OCI-LY1 (cell line): ENCODE measurements around the gene PRIM1.
"Not testable (repeated sequence)": the region's sequence is repeated elsewhere in the genome, so short reads cannot be mapped to it uniquely, and the experiment has no call there.

ENCODE experiments used
- H2AFZ ChIP-seq: fragments of 200-600 bp; sonication (generic), shearing (Covaris generic); 2 replicates; pipeline ENCODE4 v1.6.0; 2014; ENCODE audit warnings: antibody characterized with exemption, mild to moderate bottlenecking, low read length
- H3F3A ChIP-seq: fragments of 200-600 bp; sonication (generic), shearing (Covaris generic); 2 replicates; pipeline ENCODE4 v1.6.0; 2014; ENCODE audit warnings: mild to moderate bottlenecking, antibody characterized with exemption, low read length, moderate library complexity; ENCODE audit not compliant: insufficient read depth
- H3K27ac ChIP-seq: fragments of 200-600 bp; sonication (generic); 2 replicates; pipeline ENCODE4 v1.5.1; 2014; ENCODE audit warnings: low read length, mixed run types, mild to moderate bottlenecking, low read depth; ENCODE audit not compliant: poor library complexity, severe bottlenecking
- H3K27me3 ChIP-seq: fragments of 200-600 bp; sonication (generic); 2 replicates; pipeline ENCODE4 v1.6.0; 2014; ENCODE audit warnings: antibody characterized with exemption, mild to moderate bottlenecking, low read length, moderate library complexity; ENCODE audit not compliant: insufficient read depth
- H3K36me3 ChIP-seq: fragments of 200-600 bp; sonication (generic); 2 replicates; pipeline ENCODE4 v1.6.1; 2014; ENCODE audit warnings: mild to moderate bottlenecking, antibody characterized with exemption, low read length, moderate library complexity, mixed read lengths; ENCODE audit not compliant: insufficient read depth
- H3K4me1 ChIP-seq: fragments of 200-600 bp; sonication (generic); 2 replicates; pipeline ENCODE4 v1.5.1; 2014; ENCODE audit warnings: mild to moderate bottlenecking, low read length, moderate library complexity; ENCODE audit not compliant: insufficient read depth, severe bottlenecking
- H3K4me2 ChIP-seq: fragments of 200-600 bp; sonication (generic), shearing (Covaris generic); 2 replicates; pipeline ENCODE4 v1.6.1; 2014; ENCODE audit warnings: low read length
- H3K4me3 ChIP-seq: fragments of 200-600 bp; sonication (generic); 2 replicates; pipeline ENCODE4 v1.5.1; 2014; ENCODE audit warnings: low read length, low read depth, mild to moderate bottlenecking, mixed read lengths; ENCODE audit not compliant: poor library complexity, severe bottlenecking
- H3K79me2 ChIP-seq: fragments of 200-600 bp; shearing (Covaris generic); 2 replicates; pipeline ENCODE4 v1.6.1; 2016; ENCODE audit warnings: mixed run types, low read length, mixed read lengths; ENCODE audit not compliant: insufficient read depth
- H3K9ac ChIP-seq: fragments of 200-600 bp; sonication (generic), shearing (Covaris generic); 2 replicates; pipeline ENCODE4 v1.6.1; 2014; ENCODE audit warnings: mild to moderate bottlenecking, low read length, mixed read lengths
- H3K9me2 ChIP-seq: fragments of 200-600 bp; sonication (generic), shearing (Covaris generic); 2 replicates; pipeline ENCODE4 v1.6.1; 2014; ENCODE audit warnings: low read depth, mild to moderate bottlenecking, low read length, mixed read lengths
- H3K9me3 ChIP-seq: fragments of 200-600 bp; shearing (Covaris generic); 2 replicates; pipeline ENCODE4 v1.6.1; 2014; ENCODE audit warnings: low read length, mixed read lengths
- H4K20me1 ChIP-seq: fragments of 200-600 bp; sonication (generic), shearing (Covaris generic); 2 replicates; pipeline ENCODE4 v1.6.0; 2016; ENCODE audit warnings: mild to moderate bottlenecking, low read length; ENCODE audit not compliant: insufficient read depth
- CTCF ChIP-seq: fragments of 200-600 bp; sonication (generic), shearing (Covaris generic); IDR thresholded peaks from 2 replicates; pipeline ENCODE4 v1.5.1; 2017; ENCODE audit warnings: mild to moderate bottlenecking, antibody characterized with exemption, low read length, moderate library complexity, mixed read lengths
- EZH2 ChIP-seq: fragments of 200-600 bp; sonication (generic), shearing (Covaris generic); IDR thresholded peaks from 2 replicates; pipeline ENCODE4 v1.8.0; 2017; ENCODE audit warnings: borderline replicate concordance, mixed run types, mild to moderate bottlenecking, antibody characterized with exemption, low read length, moderate library complexity, mixed read lengths

PRIM1 gene

DNA sequence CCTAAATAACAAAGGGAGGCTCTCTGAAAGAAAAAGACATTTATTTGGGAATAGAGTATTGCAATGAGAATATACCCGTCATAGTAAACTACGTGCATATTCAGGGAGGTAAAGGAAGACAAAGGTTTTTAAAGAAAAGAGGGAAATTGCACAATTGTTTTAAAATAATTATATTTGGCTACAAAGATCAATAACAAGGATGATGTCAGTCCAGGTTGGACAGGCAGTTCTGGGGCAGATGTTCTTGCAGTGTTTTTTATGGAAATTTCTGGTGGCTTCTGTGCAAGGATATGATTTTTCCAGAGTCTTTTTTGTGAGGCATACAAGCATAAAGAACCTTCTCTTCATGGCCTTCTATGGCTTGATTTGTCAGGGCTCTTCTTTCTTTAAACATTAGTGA lies 40.6 kb upstream of the PRIM1 start:
- H3K4me3 ChIP-seq = no peak overlapping the region
- H3K27ac ChIP-seq = no peak overlapping the region
- H3K9me3 ChIP-seq = no peaks in the 10 kb centered on the region
- no peak overlapping the region for H2AFZ ChIP-seq
- H3K36me3 ChIP-seq = no peaks in the 10 kb centered on the region
- no peaks in the 10 kb centered on the region for H4K20me1 ChIP-seq
- no peaks in the 10 kb centered on the region for H3F3A ChIP-seq
- H3K9me2 ChIP-seq = no peaks in the 10 kb centered on the region
- no peaks in the 10 kb centered on the region for H3K4me1 ChIP-seq
- no peak overlapping the region for H3K4me2 ChIP-seq
- TF ChIP-seq EZH2 (no peak), CTCF (no peak)
- H3K9ac ChIP-seq = no peak overlapping the region
- H3K79me2 ChIP-seq = no peaks in the 10 kb centered on the region
- H3K27me3 ChIP-seq = no peaks in the 10 kb centered on the region

DNA sequence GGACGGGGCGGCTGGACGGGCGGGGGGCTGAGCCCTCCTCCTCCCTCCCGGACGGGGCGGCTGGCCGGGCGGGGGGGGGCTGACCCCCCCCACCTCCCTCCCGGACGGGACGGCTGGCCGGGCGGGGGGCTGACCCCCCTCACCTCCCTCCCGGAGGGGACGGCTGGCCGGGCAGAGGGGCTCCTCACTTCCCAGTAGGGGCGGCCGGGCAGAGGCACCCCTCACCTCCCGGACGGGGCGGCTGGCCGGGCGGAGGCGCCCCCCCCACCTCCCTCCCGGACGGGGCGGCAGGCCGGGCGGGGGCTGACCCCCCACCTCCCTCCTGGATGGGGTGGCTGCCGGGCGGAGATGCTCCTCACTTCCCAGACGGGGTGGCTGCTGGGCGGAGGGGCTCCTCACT lies 37.3 kb upstream of the PRIM1 start:
- H3K36me3 ChIP-seq, H3K27me3 ChIP-seq, H3K9ac ChIP-seq, H2AFZ ChIP-seq, H3K4me2 ChIP-seq, H3K27ac ChIP-seq, H3K79me2 ChIP-seq, H4K20me1 ChIP-seq, H3K4me3 ChIP-seq, H3F3A ChIP-seq, H3K4me1 ChIP-seq, H3K9me3 ChIP-seq, H3K9me2 ChIP-seq: not testable (repeated sequence)

DNA sequence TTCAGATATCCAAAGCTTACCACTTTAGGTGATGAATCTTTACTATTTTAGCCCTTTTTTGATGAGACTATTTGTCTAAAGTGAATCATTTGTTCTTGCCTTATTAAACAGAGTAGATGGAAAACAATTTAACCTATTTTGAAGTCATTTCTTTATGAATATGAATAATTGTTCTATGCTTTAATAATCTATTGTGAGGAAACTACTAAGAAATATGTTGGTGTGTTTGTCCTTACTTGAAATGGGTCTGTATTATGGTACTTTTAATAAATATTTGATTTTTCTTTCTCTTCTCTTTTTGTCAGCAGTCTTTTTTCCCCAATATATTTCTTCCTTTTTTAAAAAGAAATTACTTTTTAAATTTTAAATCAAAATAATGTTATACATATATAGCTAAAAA lies 35.4 kb upstream of the PRIM1 start:
- H3K27ac ChIP-seq = no peak overlapping the region
- no peaks in the 10 kb centered on the region for H3K9me3 ChIP-seq
- no peak overlapping the region for H3K9ac ChIP-seq
- TF ChIP-seq CTCF (no peak), EZH2 (no peak)
- no peak overlapping the region for H3K4me2 ChIP-seq
- H3K4me1 ChIP-seq = no peaks in the 10 kb centered on the region
- H4K20me1 ChIP-seq = no peaks in the 10 kb centered on the region
- H3K9me2 ChIP-seq = no peaks in the 10 kb centered on the region
- H2AFZ ChIP-seq = no peak overlapping the region
- no peaks in the 10 kb centered on the region for H3K36me3 ChIP-seq
- no peaks in the 10 kb centered on the region for H3K79me2 ChIP-seq
- H3K4me3 ChIP-seq = no peak overlapping the region
- H3F3A ChIP-seq = no peaks in the 10 kb centered on the region
- no peaks in the 10 kb centered on the region for H3K27me3 ChIP-seq

GRCh38 chr12:56785874-56786273 lies 33.8 kb upstream of the PRIM1 start:
- TF ChIP-seq EZH2 (no peak), CTCF (no peak)
- no peaks in the 10 kb centered on the region for H4K20me1 ChIP-seq

More at GRCh38 chr12:56785874-56786273, 33.8 kb upstream of the PRIM1 start:
- H3K79me2 ChIP-seq = no peaks in the 10 kb centered on the region
- H3K4me1 ChIP-seq = no peaks in the 10 kb centered on the region
- H3K9me3 ChIP-seq = no peaks in the 10 kb centered on the region
- H2AFZ ChIP-seq = no peak overlapping the region
- H3K27ac ChIP-seq = no peak overlapping the region
- no peaks in the 10 kb centered on the region for H3F3A ChIP-seq
- H3K36me3 ChIP-seq = no peaks in the 10 kb centered on the region
- H3K27me3 ChIP-seq = no peaks in the 10 kb centered on the region
- no peak overlapping the region for H3K4me3 ChIP-seq
- no peak overlapping the region for H3K4me2 ChIP-seq
- H3K9ac ChIP-seq = no peak overlapping the region
- no peaks in the 10 kb centered on the region for H3K9me2 ChIP-seq
